K562 (cell line): ENCODE data around the gene SLC1A5. TPM values are rescaled to one million over a fixed set of nuclear protein-coding genes. Genes with fewer than 3 reads are reported as not detected.

Source experiments
- HBP1 ChIP-seq: fragments of 450-650 bp; formaldehyde crosslinking; IDR thresholded peaks from 2 replicates; pipeline ENCODE4 v1.4.0; 2022; ENCODE audit warnings: missing genetic modification characterization
- HIVEP1 ChIP-seq: fragments of 250-450 bp; sonication (Bioruptor Pico); IDR thresholded peaks from 2 replicates; pipeline ENCODE4 v1.4.0; 2020; ENCODE audit warnings: mild to moderate bottlenecking
- MAX ChIP-seq: sonication (generic); formaldehyde crosslinking; IDR thresholded peaks from 2 replicates; pipeline ENCODE4 v1.9.0; 2022; ENCODE audit warnings: mild to moderate bottlenecking, missing genetic modification reagents
- MGA ChIP-seq: fragments of 450-650 bp; IDR thresholded peaks from 2 replicates; pipeline ENCODE4 v1.6.1; 2016; ENCODE audit warnings: mild to moderate bottlenecking, moderate library complexity
- PHF21A ChIP-seq: fragments of 450-650 bp; IDR thresholded peaks from 2 replicates; pipeline ENCODE4 v1.6.1; 2017; ENCODE audit warnings: low read depth, borderline replicate concordance
- U2AF1 ChIP-seq: fragments of 200-400 bp; formaldehyde crosslinking; optimal IDR thresholded peaks from 2 replicates; pipeline ENCODE3; 2017; ENCODE audit warnings: mild to moderate bottlenecking, low read depth, low read length, moderate library complexity
- polyA plus RNA-seq, 8 experiments: library from polyadenylated mRNA; depleted of rRNA in 4 of 8; stranded (reverse) in 5 of 8; unstranded in 3 of 8; fragments of >200 nt; fragmentation: Nextera tagmentation in 2 of 8; fragmentation: Illumina TruSeq in 1 of 8; extraction: Ambion mirVana in 2 of 8; extraction: Trizol in 1 of 8; gene quantifications; 2 replicates each; pipeline versions ENCODE4 v1.2.1 to v1.2.3, GENCODE V29; 2011 to 2014; ENCODE audit warnings: inconsistent platforms in 1 of 8, missing spikeins in 1 of 8
- total RNA-seq, 7 experiments: library from RNA; depleted of rRNA in 6 of 7; stranded (reverse); fragments of >200 nt in 6 of 7; fragmentation: Illumina TruSeq in 2 of 7; extraction: Trizol in 2 of 7; gene quantifications; 2 replicates each; pipeline versions ENCODE4 v1.2.1 to v1.2.3, GENCODE V29; 2011 to 2021; ENCODE audit warnings: low replicate concordance in 1 of 7

Gene SLC1A5
- total and polyA plus RNA-seq, 9 of the 15 experiments (the other 6 are each of a cell fraction or from before 2014, with no cell fraction given) = 31.2 to 417 (median 134) TPM

- TF ChIP-seq MGA (peak; percentile 89), PHF21A (no peak), U2AF1 (no peak), MAX (CRISPR knock-in tag) (peak; percentile 66; the same call in 1 of the 2 replicates), HBP1 (CRISPR knock-in tag) (no peak), HIVEP1 (CRISPR knock-in tag) (no peak)
These were observed 27.0 kb downstream of the SLC1A5 start (continued) for GRCh38 chr19:46761418-46761831.
